MM.1S (cell line): ENCODE results near the gene KDM4C.

ENCODE experiments used
- DNase-seq: peaks from one replicate; pipeline ENCODE4 v3.0.0-alpha.2; 2015
- H2AFZ ChIP-seq: fragments of 300-600 bp; sonication (generic); 2 replicates; pipeline ENCODE4 v1.6.0; 2016; ENCODE audit warnings: antibody characterized with exemption, low read length
- H3F3A ChIP-seq: fragments of 300-600 bp; sonication (generic); 2 replicates; pipeline ENCODE4 v1.6.1; 2016; ENCODE audit warnings: mild to moderate bottlenecking, antibody characterized with exemption, low read length, moderate library complexity, mixed read lengths; ENCODE audit not compliant: insufficient read depth
- H3K27ac ChIP-seq: fragments of 300-600 bp; sonication (generic); 2 replicates; pipeline ENCODE4 v1.5.1; 2016; ENCODE audit warnings: mild to moderate bottlenecking, low read length
- H3K27me3 ChIP-seq: fragments of 300-600 bp; sonication (generic); replicated peaks from 2 replicates; pipeline ENCODE4 v1.6.0; 2016; ENCODE audit warnings: low read length; ENCODE audit not compliant: insufficient read depth
- H3K36me3 ChIP-seq: fragments of 300-600 bp; sonication (generic); replicated peaks from 2 replicates; pipeline ENCODE4 v1.6.1; 2016; ENCODE audit warnings: mild to moderate bottlenecking, low read length, mixed read lengths; ENCODE audit not compliant: insufficient read depth
- H3K4me1 ChIP-seq: fragments of 300-600 bp; sonication (generic); 2 replicates; pipeline ENCODE4 v1.6.1; 2016; ENCODE audit warnings: low read length, mixed read lengths
- H3K4me2 ChIP-seq: fragments of 300-600 bp; sonication (generic); 2 replicates; pipeline ENCODE4 v1.6.0; 2016; ENCODE audit warnings: low read depth, low read length
- H3K4me3 ChIP-seq: fragments of 300-600 bp; sonication (generic); 2 replicates; pipeline ENCODE4 v1.5.1; 2016; ENCODE audit warnings: low read length, mixed read lengths
- H3K79me2 ChIP-seq: fragments of 300-600 bp; sonication (generic); 2 replicates; pipeline ENCODE4 v1.6.1; 2016; ENCODE audit warnings: mixed run types, low read length, mixed read lengths
- H3K9ac ChIP-seq: fragments of 300-600 bp; sonication (generic); 2 replicates; pipeline ENCODE4 v1.6.1; 2016; ENCODE audit warnings: low read length, mixed read lengths
- H3K9me2 ChIP-seq: fragments of 300-600 bp; sonication (generic); replicated peaks from 2 replicates; pipeline ENCODE4 v1.6.1; 2016; ENCODE audit warnings: mild to moderate bottlenecking, low read length, mixed read lengths; ENCODE audit not compliant: insufficient read depth
- H3K9me3 ChIP-seq: fragments of 300-600 bp; sonication (generic); replicated peaks from 2 replicates; pipeline ENCODE4 v1.6.1; 2016; ENCODE audit warnings: mild to moderate bottlenecking, low read length, mixed read lengths; ENCODE audit not compliant: insufficient read depth
- H4K20me1 ChIP-seq: fragments of 300-600 bp; sonication (generic); 2 replicates; pipeline ENCODE4 v1.6.1; 2016; ENCODE audit warnings: mild to moderate bottlenecking, low read length, moderate library complexity, mixed read lengths; ENCODE audit not compliant: insufficient read depth
- CTCF ChIP-seq: fragments of 300-600 bp; sonication (generic); IDR thresholded peaks from 2 replicates; pipeline ENCODE4 v1.5.1; 2016; ENCODE audit warnings: antibody characterized with exemption, low read length, mixed read lengths
- EZH2 ChIP-seq: fragments of 300-600 bp; sonication (generic); optimal IDR thresholded peaks from 2 replicates; pipeline ENCODE3; 2017; ENCODE audit warnings: low read depth, mild to moderate bottlenecking, antibody characterized with exemption, low read length, mixed read lengths
- EZH2phosphoT487 ChIP-seq: fragments of 300-600 bp; sonication (generic); IDR thresholded peaks from 2 replicates; pipeline ENCODE4 v1.6.1; 2018; ENCODE audit warnings: antibody characterized with exemption, low read length

Gene KDM4C

GRCh38 chr9:7161469-7161868 is 403.7 kb downstream of the KDM4C start:
- Histone ChIP-seq H3K9me3 (no peaks in the 10 kb centered on the region), H3K27me3 (no peaks in the 10 kb centered on the region), H3K4me2 (no peak overlapping the region), H3K9ac (no peak overlapping the region), H3K4me1 (no peaks in the 10 kb centered on the region), H3K79me2 (no peaks in the 10 kb centered on the region), H2AFZ (no peak overlapping the region), H3F3A (no peaks in the 10 kb centered on the region), H3K9me2 (no peaks in the 10 kb centered on the region), H4K20me1 (no peaks in the 10 kb centered on the region), H3K36me3 (no peaks in the 10 kb centered on the region), H3K27ac (no peak overlapping the region), H3K4me3 (no peak overlapping the region)
- no peak for TF ChIP-seq EZH2phosphoT487
- TF ChIP-seq EZH2: no peak
- no peak for TF ChIP-seq CTCF
- no peak for DNase-seq

GRCh38 chr9:7163932-7164331 is 406.2 kb downstream of the KDM4C start:
- H3K79me2 ChIP-seq: no peaks in the 10 kb centered on the region
- no peaks in the 10 kb centered on the region for H3K4me1 ChIP-seq
- no peaks in the 10 kb centered on the region for H3K9me2 ChIP-seq
- TF ChIP-seq EZH2phosphoT487: no peak
- no peak for TF ChIP-seq EZH2
- no peak for TF ChIP-seq CTCF
- no peaks in the 10 kb centered on the region for H3K36me3 ChIP-seq
- H3K9ac ChIP-seq: no peak overlapping the region
- no peak overlapping the region for H3K27ac ChIP-seq
- H4K20me1 ChIP-seq: no peaks in the 10 kb centered on the region
- DNase-seq: no peak
- H3K9me3 ChIP-seq: no peaks in the 10 kb centered on the region
- no peaks in the 10 kb centered on the region for H3F3A ChIP-seq
- H3K4me3 ChIP-seq: no peak overlapping the region
- no peak overlapping the region for H3K4me2 ChIP-seq
- no peak overlapping the region for H2AFZ ChIP-seq
- no peaks in the 10 kb centered on the region for H3K27me3 ChIP-seq

- TF ChIP-seq CTCF: no peak
- no peak for TF ChIP-seq EZH2
- no peak for TF ChIP-seq EZH2phosphoT487
- Histone ChIP-seq H2AFZ (no peak overlapping the region), H3F3A (no peaks in the 10 kb centered on the region), H3K9ac (no peak overlapping the region), H3K27me3 (no peaks in the 10 kb centered on the region), H3K4me3 (no peak overlapping the region), H3K9me2 (no peaks in the 10 kb centered on the region), H3K4me1 (no peaks in the 10 kb centered on the region), H3K4me2 (no peak overlapping the region), H3K9me3 (no peaks in the 10 kb centered on the region), H3K27ac (no peak overlapping the region), H4K20me1 (no peaks in the 10 kb centered on the region), H3K36me3 (no peaks in the 10 kb centered on the region), H3K79me2 (no peaks in the 10 kb centered on the region)
- no peak for DNase-seq
Observed at GRCh38 chr9:7164440-7165330, 406.9 kb downstream of the KDM4C start.
